GM12878 (cell line): ENCODE measurements around the gene RIPPLY3. TPM values are rescaled to one million over a fixed set of nuclear protein-coding genes. Genes with fewer than 3 reads are reported as not detected.
A peak's percentile ranks its signal among the peaks of the same experiment; 100 is the strongest.

ENCODE experiments used
- ATAC-seq: fragments of 200-7000 bp; cut with Tn5 transposase; 3 replicates; pipeline ENCODE4 v1.9.1; 2020; ENCODE audit warnings: mild to moderate bottlenecking, moderate library complexity
- BruUV-seq: library from RNA; stranded (reverse); fragments of 400-500 nt; replicated peaks from 2 replicates; lab custom pipeline; 2021; lab: Mats Ljungman, UMichigan
- CTCF ChIA-PET: fragments of 300-600 bp; sonication (Branson Sonifier 250); formaldehyde crosslinking; extraction: SDS; loops from one replicate; lab custom pipeline; 2021; ENCODE audit warnings: inconsistent platforms; lab: Yijun Ruan, JAX
- POLR2A ChIA-PET: fragments of 350-600 bp; formaldehyde crosslinking; extraction: SDS; loops from one replicate; lab custom pipeline; 2021; ENCODE audit warnings: inconsistent platforms; lab: Charles Lee
- RAD21 ChIA-PET: fragments of 300-600 bp; sonication (Branson Sonifier 250); formaldehyde crosslinking; loops from one replicate; lab custom pipeline; 2023; ENCODE audit warnings: antibody characterized with exemption; ENCODE audit not compliant: unreplicated experiment; lab: Charles Lee
- SMC1A ChIA-PET: fragments of 300-600 bp; sonication (Branson Sonifier 250); formaldehyde crosslinking; loops from one replicate; lab custom pipeline; 2023; ENCODE audit not compliant: unreplicated experiment, uncharacterized antibody; lab: Charles Lee
- DNase-seq: peaks from one replicate; pipeline ENCODE4 v3.0.0-alpha.2; 2011; ENCODE audit warnings: low read depth, low spot score
- FAIRE-seq: peaks from 3 replicates; lab custom pipeline; 2011; peaks lifted over from hg19 to GRCh38; lab: Jason Lieb, UNC
- H2AFZ ChIP-seq: 2 replicates; pipeline ENCODE4 v1.6.0; 2011; ENCODE audit warnings: low read depth, low read length, control low read depth; ENCODE audit not compliant: control insufficient read depth
- H3K27ac ChIP-seq: 2 replicates; pipeline ENCODE4 v1.5.1; 2011; ENCODE audit warnings: control low read depth; ENCODE audit not compliant: control insufficient read depth, insufficient read depth
- H3K27me3 ChIP-seq, 2 experiments: replicated peaks in 1 of 2; 2 replicates each; pipeline versions ENCODE4 v1.6.0 to v1.6.1; 2011; ENCODE audit warnings: low read length in 1 of 2; ENCODE audit not compliant: control insufficient read depth in 2 of 2, insufficient read depth in 2 of 2
- H3K36me3 ChIP-seq, 2 experiments: 2 replicates each; pipeline ENCODE4 v1.5.1; 2011; ENCODE audit warnings: low read length in 1 of 2; ENCODE audit not compliant: control insufficient read depth in 2 of 2, insufficient read depth in 2 of 2
- H3K4me1 ChIP-seq: 2 replicates; pipeline ENCODE4 v1.6.1; 2011; ENCODE audit warnings: mild to moderate bottlenecking, low read length, moderate library complexity, mixed read lengths; ENCODE audit not compliant: control insufficient read depth, insufficient read depth
- H3K4me2 ChIP-seq: 2 replicates; pipeline ENCODE4 v1.6.0; 2011; ENCODE audit warnings: control low read depth; ENCODE audit not compliant: control insufficient read depth, insufficient read depth
- H3K4me3 ChIP-seq: fragments of 200-600 bp; sonication (generic); 2 replicates; pipeline ENCODE4 v1.5.1; 2016
- H3K79me2 ChIP-seq: 2 replicates; pipeline ENCODE4 v1.6.0; 2011; ENCODE audit warnings: low read length; ENCODE audit not compliant: control insufficient read depth, insufficient read depth
- H3K9ac ChIP-seq: 2 replicates; pipeline ENCODE4 v1.8.0; 2011; ENCODE audit warnings: low read length, control low read depth, mixed read lengths; ENCODE audit not compliant: control insufficient read depth, insufficient read depth
- H3K9me3 ChIP-seq: replicated peaks from 3 replicates; pipeline ENCODE4 v1.5.1; 2011; ENCODE audit warnings: mild to moderate bottlenecking, low read length; ENCODE audit not compliant: control insufficient read depth, insufficient read depth
- H4K20me1 ChIP-seq: 2 replicates; pipeline ENCODE4 v1.6.0; 2011; ENCODE audit not compliant: control insufficient read depth, insufficient read depth
- ELK1 ChIP-seq: IDR thresholded peaks from 2 replicates; pipeline ENCODE4 v1.6.1; 2012; ENCODE audit warnings: low read depth, low read length, improper control_type of control experiment
- IKZF1 ChIP-seq: fragments of 450-650 bp; conservative IDR thresholded peaks from 2 replicates; pipeline ENCODE4 v1.6.1; 2017; ENCODE audit warnings: antibody characterized with exemption, mild to moderate bottlenecking
- MLLT1 ChIP-seq: fragments of 450-650 bp; IDR thresholded peaks from 2 replicates; pipeline ENCODE4 v1.6.1; 2016; ENCODE audit warnings: mild to moderate bottlenecking
- PAX8 ChIP-seq: fragments of 450-650 bp; IDR thresholded peaks from 2 replicates; pipeline ENCODE4 v1.6.1; 2017; ENCODE audit warnings: mild to moderate bottlenecking, moderate library complexity
- POLR2A ChIP-seq: IDR thresholded peaks from 2 replicates; pipeline ENCODE4 v1.6.1; 2011; ENCODE audit warnings: low read depth, mild to moderate bottlenecking, low read length
- TCF12 ChIP-seq: IDR thresholded peaks from 2 replicates; pipeline ENCODE4 v1.6.1; 2011; ENCODE audit warnings: low read depth, mild to moderate bottlenecking, low read length
- ZBED1 ChIP-seq: IDR thresholded peaks from 2 replicates; pipeline ENCODE4 v1.6.1; 2016; ENCODE audit warnings: borderline replicate concordance
- whole genome bisulfite sequencing: methylation state at CpG from one replicate; pipeline ENCODE4 v1.1.6; 2016; ENCODE audit warnings: low lambda C conversion rate; ENCODE audit not compliant: insufficient replicate concordance, insufficient coverage; ENCODE audit errors: missing lambda C conversion rate; 5-methylcytosine and 5-hydroxymethylcytosine counted together
- in situ Hi-C: fragments of 300-500 bp; cut with MboI; formaldehyde crosslinking; loops from 9 replicates; pipeline ENCODE4 v1.14.3; 2018; ENCODE audit warnings: mixed read lengths
- intact Hi-C: fragments of 100-400 bp; cut with micrococcal nuclease; formaldehyde crosslinking; loops from one replicate; pipeline ENCODE4 v1.14.2; 2022; ENCODE audit not compliant: unreplicated experiment
- polyA plus RNA-seq, 11 experiments: library from polyadenylated mRNA; depleted of rRNA in 4 of 11; unstranded in 6 of 11; stranded (reverse) in 5 of 11; fragments of >200 nt; fragmentation: Nextera tagmentation in 4 of 11; fragmentation: Illumina TruSeq in 1 of 11; extraction: Ambion mirVana in 4 of 11; extraction: Trizol in 1 of 11; gene quantifications; 1 replicate in 1 of 11; 2 replicates in 10 of 11; pipeline versions ENCODE4 v1.2.1 to v1.2.3, GENCODE V29; 2011 to 2016; ENCODE audit warnings: inconsistent platforms in 2 of 11, missing spikeins in 2 of 11, low read depth in 1 of 11
- total RNA-seq, 4 experiments: library from RNA; depleted of rRNA in 3 of 4; stranded (reverse); fragments of >200 nt in 3 of 4; fragmentation: Illumina TruSeq in 1 of 4; extraction: Trizol in 1 of 4; gene quantifications; 2 replicates each; pipeline versions ENCODE4 v1.2.1 to v1.2.3, GENCODE V29; 2013 to 2021

Gene RIPPLY3
- total and polyA plus RNA-seq, 10 of the 15 experiments (the other 5 are each of a cell fraction or from before 2014, with no cell fraction given), result not detected

- H3K27ac ChIP-seq, result no peak overlapping the region
- peak overlapping the region; percentile 66 for H3K4me2 ChIP-seq
- H3K4me1 ChIP-seq, result peaks cover 15% of the 10 kb centered on the region
- CTCF ChIA-PET, result interaction anchor here (0.5 to 3.5 kb wide), 3 partner anchors 10 to 390 kb away, joined by 3 to 22 read pairs (median 17); no protein-coding TSS in a partner anchor
- no peaks in the 10 kb centered on the region for H3K27me3 ChIP-seq
- RAD21 ChIA-PET, result interaction anchor here (0.7 to 2.6 kb wide), 4 partner anchors 10 to 290 kb away, joined by 4 to 14 read pairs (median 4); no protein-coding TSS in a partner anchor
- H3K9me3 ChIP-seq, result no peaks in the 10 kb centered on the region
- H2AFZ ChIP-seq, result peak overlapping the region; percentile 77
- BruUV-seq, result TSS peak; percentile 82
- in situ Hi-C loops (no loop called here), intact Hi-C loops (loop anchor here (10.0 kb wide), 1 partner anchor 288 kb away; no protein-coding TSS in a partner anchor)
- TF ChIP-seq ZBED1 (no peak), MLLT1 (peak; percentile 83), TCF12 (0 out of 2 replicates have a peak, but pooled peaks have one; percentile 0), POLR2A (peak; percentile 50; the same call in 1 of the 2 replicates), IKZF1 (no peak), ELK1 (no peak), PAX8 (no peak)
- SMC1A ChIA-PET, result interaction anchor here (1.8 kb wide), 1 partner anchor 10 kb away, joined by 8 read pairs; no protein-coding TSS in a partner anchor
- peak overlapping the region; percentile 40 for H3K9ac ChIP-seq
- no peaks in the 10 kb centered on the region for H4K20me1 ChIP-seq
- H3K36me3 ChIP-seq, result no peaks in the 10 kb centered on the region
- ATAC-seq, result peak; percentile 23; the same call in 2 of the 3 replicates
- WGBS, result 25% methylated on average over 12 of the region's 34 CpGs
- peaks cover 2% of the 10 kb centered on the region; the same call in 1 of the 2 replicates for H3K79me2 ChIP-seq
- FAIRE-seq, result no peak
- no peak for DNase-seq
- H3K4me3 ChIP-seq, result peak overlapping the region; percentile 66
- POLR2A ChIA-PET, result interaction anchor here (0.6 to 1.7 kb wide), 3 partner anchors 10 to 20 kb away, joined by 3 to 5 read pairs (median 4); no protein-coding TSS in a partner anchor
Measured at GRCh38 chr21:36966821-36967768, 39.4 kb upstream of the RIPPLY3 start.
